Parathyroid adenoma (tissue), 2 donors: Measurements from ENCODE around the gene EEFSEC.

Source experiments
- H2AFZ ChIP-seq: fragments of 300-600 bp; sonication (generic); one replicate; pipeline ENCODE4 v1.7.0; 2017; ENCODE audit warnings: antibody characterized with exemption, mild to moderate bottlenecking
- H3K27ac ChIP-seq: fragments of 300-600 bp; sonication (generic); one replicate; pipeline ENCODE4 v1.7.0; 2017
- H3K27me3 ChIP-seq: fragments of 300-600 bp; sonication (generic); one replicate; pipeline ENCODE4 v1.7.0; 2017; ENCODE audit warnings: low read length; ENCODE audit not compliant: control insufficient read depth, insufficient read depth
- H3K36me3 ChIP-seq: fragments of 300-600 bp; sonication (generic); one replicate; pipeline ENCODE4 v1.7.0; 2017; ENCODE audit warnings: low read length; ENCODE audit not compliant: control insufficient read depth, insufficient read depth
- H3K4me1 ChIP-seq: fragments of 300-600 bp; sonication (generic); one replicate; pipeline ENCODE4 v1.7.0; 2017; ENCODE audit warnings: control low read depth
- H3K4me2 ChIP-seq: fragments of 300-600 bp; sonication (generic); one replicate; pipeline ENCODE4 v1.7.0; 2017; ENCODE audit warnings: low read length
- H3K4me3 ChIP-seq: fragments of 300-600 bp; sonication (generic); one replicate; pipeline ENCODE4 v1.7.0; 2017; ENCODE audit warnings: low read depth, low read length
- H3K79me2 ChIP-seq: fragments of 300-600 bp; sonication (generic); one replicate; pipeline ENCODE4 v1.7.0; 2017; ENCODE audit warnings: control low read depth
- H3K9ac ChIP-seq: fragments of 300-600 bp; sonication (generic); one replicate; pipeline ENCODE4 v1.7.0; 2017; ENCODE audit warnings: mild to moderate bottlenecking
- H3K9me3 ChIP-seq: fragments of 300-600 bp; sonication (generic); one replicate; pipeline ENCODE4 v1.7.0; 2017; ENCODE audit warnings: low read length; ENCODE audit not compliant: control insufficient read depth
- CTCF ChIP-seq: fragments of 300-600 bp; sonication (generic); IDR thresholded peaks from one replicate; pipeline ENCODE4 v1.7.0; 2017; ENCODE audit warnings: antibody characterized with exemption, mild to moderate bottlenecking
- donor health status: primary hyperparathyroidism.

The EEFSEC gene

DNA sequence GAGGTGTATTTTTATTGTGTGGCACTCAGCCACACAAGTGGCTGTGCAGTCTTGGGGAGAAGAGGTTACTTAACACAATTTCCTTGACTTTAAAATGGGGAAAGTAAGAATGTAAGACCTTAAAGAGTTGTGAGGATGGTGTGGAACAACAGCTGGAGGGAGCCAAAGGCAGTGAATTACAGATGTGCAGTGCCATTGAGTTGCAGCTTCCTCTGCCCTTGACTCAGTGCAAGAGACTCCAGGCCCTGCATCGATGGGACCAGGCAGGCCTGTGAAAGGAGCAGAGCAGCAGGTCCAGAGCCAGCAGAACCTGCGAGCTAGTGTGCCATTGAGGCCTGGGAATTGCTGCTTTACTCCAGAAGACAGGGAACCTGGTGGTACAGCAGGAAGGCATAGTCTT, 27.2 kb downstream of the EEFSEC start:
- no peak overlapping the region for H3K27ac ChIP-seq
- H3K27me3 ChIP-seq = no peaks in the 10 kb centered on the region
- no peak overlapping the region for H2AFZ ChIP-seq
- no peak overlapping the region for H3K4me2 ChIP-seq
- H3K4me1 ChIP-seq = peaks cover 18% of the 10 kb centered on the region
- H3K9ac ChIP-seq = no peak overlapping the region
- no peak for TF ChIP-seq CTCF
- no peaks in the 10 kb centered on the region for H3K9me3 ChIP-seq
- H3K79me2 ChIP-seq = peaks cover 15% of the 10 kb centered on the region
- no peak overlapping the region for H3K4me3 ChIP-seq
- no peaks in the 10 kb centered on the region for H3K36me3 ChIP-seq

- no peak overlapping the region for H3K9ac ChIP-seq
Measured at GRCh38 chr3:128180913-128181312, 27.6 kb downstream of the EEFSEC start.

GRCh38 chr3:128182656-128183055, 29.4 kb downstream of the EEFSEC start:
- no peak overlapping the region for H3K27ac ChIP-seq
- H3K79me2 ChIP-seq = peaks cover 15% of the 10 kb centered on the region
- H3K4me1 ChIP-seq = peaks cover 18% of the 10 kb centered on the region
- no peaks in the 10 kb centered on the region for H3K9me3 ChIP-seq
- no peak overlapping the region for H2AFZ ChIP-seq
- no peaks in the 10 kb centered on the region for H3K27me3 ChIP-seq
- TF ChIP-seq CTCF = no peak
- no peak overlapping the region for H3K4me3 ChIP-seq
- no peak overlapping the region for H3K9ac ChIP-seq
- H3K36me3 ChIP-seq = no peaks in the 10 kb centered on the region
- no peak overlapping the region for H3K4me2 ChIP-seq

More at GRCh38 chr3:128180913-128181312, 27.6 kb downstream of the EEFSEC start:
- TF ChIP-seq CTCF = no peak
- no peak overlapping the region for H3K27ac ChIP-seq
- no peaks in the 10 kb centered on the region for H3K27me3 ChIP-seq
- H3K36me3 ChIP-seq = no peaks in the 10 kb centered on the region
- no peak overlapping the region for H3K4me2 ChIP-seq
- peaks cover 18% of the 10 kb centered on the region for H3K4me1 ChIP-seq
- H2AFZ ChIP-seq = no peak overlapping the region
- H3K79me2 ChIP-seq = peaks cover 14% of the 10 kb centered on the region
- no peak overlapping the region for H3K4me3 ChIP-seq
- no peaks in the 10 kb centered on the region for H3K9me3 ChIP-seq

DNA sequence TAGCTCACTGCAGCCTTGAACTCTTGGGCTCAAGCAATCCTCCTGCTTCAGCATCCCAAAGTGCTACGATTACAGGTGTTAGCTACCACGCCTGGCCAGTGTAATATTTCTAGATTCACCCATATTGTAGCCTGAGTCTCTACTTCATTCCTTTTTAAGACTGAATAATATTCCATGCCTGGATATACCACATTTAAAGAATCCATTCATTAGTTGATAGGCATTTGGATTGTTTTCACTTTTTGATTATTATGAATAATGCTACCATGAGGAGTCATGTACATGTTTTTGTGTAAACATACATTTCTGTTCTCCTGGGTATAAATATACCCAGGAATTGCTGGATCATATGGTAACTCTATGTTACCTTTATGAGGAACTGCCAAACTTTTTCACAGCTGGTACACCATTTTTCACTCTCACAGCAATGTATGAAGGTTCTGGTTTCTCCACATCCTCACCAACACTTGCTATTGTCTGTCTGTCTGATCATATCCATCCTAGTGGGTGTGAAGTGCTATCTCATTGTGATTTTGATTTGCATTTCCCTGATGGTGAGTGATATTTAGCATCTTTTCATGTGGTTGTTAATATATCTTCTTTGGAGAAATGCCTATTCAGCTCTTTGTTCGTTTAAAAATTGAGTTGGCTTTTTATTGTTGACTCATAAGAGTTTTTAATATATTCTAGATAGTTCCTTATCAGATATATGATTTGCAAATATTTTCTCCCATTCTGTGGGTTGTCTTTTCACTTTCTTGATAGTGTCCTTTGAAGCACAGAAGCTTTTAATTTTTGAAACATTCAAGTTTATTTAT, 32.6 kb downstream of the EEFSEC start:
- no peaks in the 10 kb centered on the region for H3K9me3 ChIP-seq
- H3K36me3 ChIP-seq = no peaks in the 10 kb centered on the region
- no peaks in the 10 kb centered on the region for H3K27me3 ChIP-seq
- no peak overlapping the region for H3K4me2 ChIP-seq
- H3K4me1 ChIP-seq = no peaks in the 10 kb centered on the region
- no peak overlapping the region for H3K9ac ChIP-seq
- no peak overlapping the region for H3K27ac ChIP-seq
- peaks cover 15% of the 10 kb centered on the region for H3K79me2 ChIP-seq
- no peak for TF ChIP-seq CTCF
- H2AFZ ChIP-seq = no peak overlapping the region
- no peak overlapping the region for H3K4me3 ChIP-seq

- H3K27me3 ChIP-seq = no peaks in the 10 kb centered on the region
- no peak for TF ChIP-seq CTCF
- H3K36me3 ChIP-seq = no peaks in the 10 kb centered on the region
- no peak overlapping the region for H3K4me2 ChIP-seq
- peaks cover 16% of the 10 kb centered on the region for H3K79me2 ChIP-seq
- no peak overlapping the region for H2AFZ ChIP-seq
- H3K9me3 ChIP-seq = no peaks in the 10 kb centered on the region
- H3K4me3 ChIP-seq = no peak overlapping the region
- no peaks in the 10 kb centered on the region for H3K4me1 ChIP-seq
- no peak overlapping the region for H3K27ac ChIP-seq
- H3K9ac ChIP-seq = no peak overlapping the region
Measured at GRCh38 chr3:128187495-128187894, 34.2 kb downstream of the EEFSEC start.
